ENCODE measurements around the gene CD52. TPM values are rescaled to one million over a fixed set of nuclear protein-coding genes. Genes with fewer than 3 reads are reported as not detected.

The CD52 gene
- total RNA-seq: 100 to 1,000 TPM; 324 to 344 TPM

GRCh38 chr1:26317612-26318337, at the start of gene CD52:
CD52 (plus strand) TSS chr1:26317958; CDS start chr1:26318018, 60 bp downstream.
- ChIA-PET POLR2A (interaction anchor here (1.2 to 11.3 kb wide), 5 partner anchors 11 to 163 kb away, joined by 4 to 284 read pairs (median 4); partner anchors contain the start of genes SH3BGRL3 and UBXN11), CTCF (interaction anchor here (0.8 to 15.0 kb wide), 11 partner anchors 10 to 148 kb away, joined by 3 to 282 read pairs (median 8); partner anchors contain the start of genes CEP85, SH3BGRL3, UBXN11 and ZNF593)
- peaks cover 62% of the 10 kb centered on the region for H3K4me1 Mint-ChIP-seq (ENCODE audit: low read depth)
- peaks cover 38% of the 10 kb centered on the region for H3K36me3 Mint-ChIP-seq (ENCODE audit: low read depth)
- H3K27me3 Mint-ChIP-seq: no peaks in the 10 kb centered on the region
- no peak for TF ChIP-seq CTCF (IDR thresholded peaks at IDR 0.05)
- ATAC-seq (peak; percentile 79), DNase-seq (peak; percentile 91)
- H3K27ac Mint-ChIP-seq: peak within 1 kb of the TSS; percentile 89
- H3K4me3 Mint-ChIP-seq: peak within 1 kb of the TSS; percentile 93
- no peaks in the 10 kb centered on the region for H3K9me3 Mint-ChIP-seq
- intact Hi-C loops (cut with micrococcal nuclease): loop anchor here (5.0 kb wide), 1 partner anchor 55 kb away; the partner anchor contains the start of gene ZNF683

- POLR2A ChIA-PET: no interaction called here
- H3K4me3 Mint-ChIP-seq: no peak overlapping the region
Measured at GRCh38 chr1:26268290-26269197, 49.2 kb upstream of the CD52 start.

GRCh38 chr1:26269198-26269550, 48.6 kb upstream of the CD52 start:
- peaks cover 11% of the 10 kb centered on the region for H3K9me3 Mint-ChIP-seq
- intact Hi-C loops (cut with micrococcal nuclease): no loop called here

More at GRCh38 chr1:26268290-26269197, 49.2 kb upstream of the CD52 start:
- Mint-ChIP-seq H3K27ac (no peak overlapping the region), H3K27me3 (no peaks in the 10 kb centered on the region), H3K4me1 (ENCODE audit: low read depth) (peaks cover 7% of the 10 kb centered on the region), H3K9me3 (peaks cover 11% of the 10 kb centered on the region), H3K36me3 (ENCODE audit: low read depth) (peaks cover 71% of the 10 kb centered on the region)
- intact Hi-C loops (cut with micrococcal nuclease): no loop called here
- no peak for ATAC-seq
- DNase-seq: no peak
- TF ChIP-seq CTCF (IDR thresholded peaks at IDR 0.05): no peak
- CTCF ChIA-PET: interaction anchor here (1.2 to 3.1 kb wide), 2 partner anchors 54 to 149 kb away, joined by 4 to 12 read pairs; no protein-coding TSS in a partner anchor

GRCh38 chr1:26274801-26275425, 42.8 kb upstream of the CD52 start:
- CTCF ChIA-PET: interaction anchor here (0.9 to 8.9 kb wide), 25 partner anchors 10 to 278 kb away, joined by 3 to 282 read pairs (median 5); partner anchors contain the start of genes CD52, UBXN11 and ZNF593
- POLR2A ChIA-PET: interaction anchor here (1.4 to 19.5 kb wide), 3 partner anchors 12 to 43 kb away, joined by 3 to 284 read pairs (median 53); partner anchors contain the start of gene CD52
- ATAC-seq (no peak), DNase-seq (peak; percentile 52)
- H3K4me1 Mint-ChIP-seq (ENCODE audit: low read depth): peaks cover 54% of the 10 kb centered on the region
- no peak for TF ChIP-seq CTCF (IDR thresholded peaks at IDR 0.05)
- peak overlapping the region; percentile 92 for H3K27ac Mint-ChIP-seq
- H3K9me3 Mint-ChIP-seq: no peaks in the 10 kb centered on the region
- no peaks in the 10 kb centered on the region for H3K27me3 Mint-ChIP-seq
- intact Hi-C loops (cut with micrococcal nuclease): loop anchor here (5.0 kb wide), 1 partner anchor 112 kb away; no protein-coding TSS in a partner anchor
- H3K4me3 Mint-ChIP-seq: no peak overlapping the region
- peaks cover 61% of the 10 kb centered on the region for H3K36me3 Mint-ChIP-seq (ENCODE audit: low read depth)

More at GRCh38 chr1:26269198-26269550, 48.6 kb upstream of the CD52 start:
- ATAC-seq (no peak), DNase-seq (no peak)
- Mint-ChIP-seq H3K4me3 (no peak overlapping the region), H3K36me3 (ENCODE audit: low read depth) (peaks cover 65% of the 10 kb centered on the region), H3K27me3 (no peaks in the 10 kb centered on the region), H3K27ac (no peak overlapping the region), H3K4me1 (ENCODE audit: low read depth) (peaks cover 8% of the 10 kb centered on the region)
- POLR2A ChIA-PET: interaction anchor here (1.1 kb wide), 1 partner anchor 197 kb away, joined by 3 read pairs; no protein-coding TSS in a partner anchor
- CTCF ChIA-PET: interaction anchor here (3.1 kb wide), 1 partner anchor 53 kb away, joined by 12 read pairs; no protein-coding TSS in a partner anchor
- TF ChIP-seq CTCF (IDR thresholded peaks at IDR 0.05): no peak
